GM12873 (cell line): ENCODE results near the gene CALN1.

Source experiments
- TF ChIP-seq, protein P1 (sequence below): IDR thresholded peaks from 2 replicates; pipeline ENCODE4 v1.5.1; 2012; ENCODE audit warnings: low read depth, mild to moderate bottlenecking, moderate library complexity, low read length, control low read depth; ENCODE audit not compliant: insufficient read depth; ENCODE audit errors: missing control alignments

The CALN1 gene

DNA sequence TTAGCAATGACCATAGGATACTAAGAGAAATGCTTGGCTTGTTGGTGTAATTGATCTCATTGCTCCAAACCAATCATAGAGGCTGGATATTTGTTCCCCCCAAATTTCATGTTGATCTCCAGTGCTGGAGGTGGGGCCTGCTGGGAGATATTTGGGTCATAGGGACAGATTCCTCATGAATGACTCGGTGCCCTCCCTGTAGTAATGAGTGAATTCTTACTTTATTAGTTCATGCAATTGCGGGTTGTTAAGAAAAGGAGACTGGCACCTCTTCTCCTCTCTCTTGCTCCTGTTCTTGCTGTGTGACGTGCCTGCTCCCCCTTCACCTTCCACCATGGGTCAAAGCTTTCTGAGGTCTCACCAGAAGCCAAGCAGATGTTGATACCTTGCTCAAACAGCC, 630.1 kb downstream of the CALN1 start:
- TF ChIP-seq, protein P1, sequence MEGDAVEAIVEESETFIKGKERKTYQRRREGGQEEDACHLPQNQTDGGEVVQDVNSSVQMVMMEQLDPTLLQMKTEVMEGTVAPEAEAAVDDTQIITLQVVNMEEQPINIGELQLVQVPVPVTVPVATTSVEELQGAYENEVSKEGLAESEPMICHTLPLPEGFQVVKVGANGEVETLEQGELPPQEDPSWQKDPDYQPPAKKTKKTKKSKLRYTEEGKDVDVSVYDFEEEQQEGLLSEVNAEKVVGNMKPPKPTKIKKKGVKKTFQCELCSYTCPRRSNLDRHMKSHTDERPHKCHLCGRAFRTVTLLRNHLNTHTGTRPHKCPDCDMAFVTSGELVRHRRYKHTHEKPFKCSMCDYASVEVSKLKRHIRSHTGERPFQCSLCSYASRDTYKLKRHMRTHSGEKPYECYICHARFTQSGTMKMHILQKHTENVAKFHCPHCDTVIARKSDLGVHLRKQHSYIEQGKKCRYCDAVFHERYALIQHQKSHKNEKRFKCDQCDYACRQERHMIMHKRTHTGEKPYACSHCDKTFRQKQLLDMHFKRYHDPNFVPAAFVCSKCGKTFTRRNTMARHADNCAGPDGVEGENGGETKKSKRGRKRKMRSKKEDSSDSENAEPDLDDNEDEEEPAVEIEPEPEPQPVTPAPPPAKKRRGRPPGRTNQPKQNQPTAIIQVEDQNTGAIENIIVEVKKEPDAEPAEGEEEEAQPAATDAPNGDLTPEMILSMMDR: no peak

DNA sequence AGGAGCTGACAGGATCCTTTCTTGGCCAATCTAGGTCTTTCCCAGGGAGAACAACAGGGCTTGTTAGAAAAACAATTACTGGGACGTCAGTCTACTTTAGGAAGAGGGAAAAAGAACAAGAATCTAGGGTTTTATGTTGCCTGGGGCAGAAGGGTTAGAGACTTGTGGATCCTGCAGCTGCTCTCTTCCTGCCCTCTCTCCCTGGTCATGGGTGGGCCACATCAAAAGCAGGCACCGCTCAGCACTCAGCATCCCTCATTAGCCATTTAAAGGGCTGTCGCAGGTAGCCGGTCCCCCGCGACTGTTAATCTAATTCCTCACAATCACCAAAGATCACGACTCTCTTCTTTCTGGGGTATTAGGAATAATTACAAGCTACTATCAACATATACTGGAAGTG, 631.9 kb downstream of the CALN1 start:
- TF ChIP-seq, protein P1: no peak

- TF ChIP-seq, protein P1: no peak
Measured at GRCh38 chr7:71777278-71777677, 634.9 kb downstream of the CALN1 start.

DNA sequence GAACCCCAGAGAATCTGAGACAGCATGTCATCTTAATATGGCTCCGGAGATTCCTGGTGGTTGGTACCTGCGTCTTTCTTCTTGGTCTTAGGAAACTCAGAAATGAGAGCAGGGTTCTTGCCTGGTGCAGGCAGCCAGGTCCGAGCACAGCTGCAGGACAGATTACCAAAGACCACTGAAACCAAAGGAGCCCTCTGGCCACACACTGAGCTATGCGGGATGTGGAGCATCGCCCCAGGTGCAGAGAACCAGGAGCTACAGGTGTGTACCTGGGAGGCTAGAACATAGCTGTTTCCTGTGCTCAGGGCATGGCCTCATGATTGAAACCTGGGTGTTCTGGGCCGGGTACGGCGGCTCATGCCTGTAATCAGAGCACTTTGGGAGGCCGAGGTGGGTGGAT, 635.4 kb downstream of the CALN1 start:
- TF ChIP-seq, protein P1: no peak

DNA sequence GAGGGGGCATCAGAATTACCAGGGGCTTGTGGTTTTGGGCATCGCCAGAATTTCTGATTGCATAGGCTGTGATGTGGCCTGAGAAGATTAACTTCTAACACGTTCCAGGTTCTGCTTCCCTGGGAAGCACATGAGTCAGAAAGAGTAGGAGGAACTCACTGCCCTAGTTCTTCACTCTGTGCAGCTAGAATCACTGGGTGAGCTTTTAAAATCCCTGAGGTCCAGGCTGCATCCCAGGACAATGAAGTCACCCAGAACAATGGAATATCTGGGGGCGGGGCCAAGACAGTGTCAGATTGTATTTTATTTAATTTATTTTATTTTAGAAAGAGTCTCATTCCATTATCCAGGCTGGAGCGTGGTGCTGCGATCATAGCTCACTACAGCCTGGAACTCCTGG, 636.5 kb downstream of the CALN1 start:
- TF ChIP-seq, protein P1: no peak

GRCh38 chr7:71772779-71773178, 639.4 kb downstream of the CALN1 start:
- TF ChIP-seq, protein P1: no peak

GRCh38 chr7:71770269-71770907, 641.8 kb downstream of the CALN1 start:
- TF ChIP-seq, protein P1: no peak
